SK-N-DZ (cell line): ENCODE results near the gene GUK1.
"Not testable (repeated sequence)": the region's sequence is repeated elsewhere in the genome, so short reads cannot be mapped to it uniquely, and the experiment has no call there.

Experiments used
- DNase-seq: peaks from one replicate; pipeline ENCODE4 v3.0.0-alpha.2; 2015; ENCODE audit warnings: low spot score

GUK1 gene

DNA sequence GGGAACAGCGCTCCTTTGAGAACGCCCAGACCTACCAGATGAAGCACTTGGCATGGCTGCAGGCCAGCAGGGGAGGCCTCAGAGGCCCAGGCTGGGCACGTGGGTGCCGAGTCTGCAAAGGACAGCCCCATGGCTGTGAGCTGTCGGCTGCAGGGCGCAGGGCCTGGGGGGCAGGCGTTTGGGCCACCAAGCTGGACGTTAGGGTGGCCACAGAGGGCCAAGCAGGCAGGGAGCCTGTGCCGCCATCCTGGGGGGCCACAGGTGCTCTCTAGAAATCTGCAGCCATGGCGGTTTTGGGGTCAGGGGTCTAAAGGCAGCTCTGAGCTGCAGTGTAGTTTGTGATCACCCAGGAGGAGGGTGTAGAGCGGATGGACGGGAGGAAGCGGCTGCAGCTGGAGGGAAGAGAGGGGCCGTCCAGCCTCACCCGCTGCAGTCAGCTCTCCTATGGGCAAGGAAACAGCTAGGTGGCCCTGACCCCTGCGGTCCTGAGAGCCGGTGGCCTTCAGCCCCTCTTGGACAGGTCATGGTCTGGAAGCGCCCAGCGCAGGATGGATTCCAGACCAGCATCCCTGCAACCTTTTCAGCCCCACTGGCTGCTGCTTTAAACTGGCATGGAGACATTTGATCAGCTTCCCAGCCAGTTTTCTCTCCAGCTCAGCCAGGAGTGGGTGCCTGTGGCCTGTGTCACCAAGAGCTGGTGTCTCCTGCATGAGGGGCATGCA is 36.5 kb downstream of the GUK1 start:
- no peak for DNase-seq

DNA sequence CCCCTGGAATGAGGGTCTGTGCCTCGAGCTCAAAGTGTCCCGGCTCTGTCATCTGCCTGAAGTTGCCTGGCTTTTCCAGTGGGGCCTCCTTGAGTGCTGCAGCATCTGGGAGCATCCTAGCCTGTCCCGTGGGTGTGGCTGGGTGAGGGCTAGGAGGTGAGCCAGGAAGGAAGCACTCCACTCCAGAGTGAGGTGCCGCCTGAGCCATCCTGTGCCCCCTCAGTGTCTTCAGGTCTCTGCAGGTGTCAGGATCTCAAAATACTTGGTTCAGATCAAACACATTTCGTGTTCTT is 37.0 kb downstream of the GUK1 start:
- no peak for DNase-seq

DNA sequence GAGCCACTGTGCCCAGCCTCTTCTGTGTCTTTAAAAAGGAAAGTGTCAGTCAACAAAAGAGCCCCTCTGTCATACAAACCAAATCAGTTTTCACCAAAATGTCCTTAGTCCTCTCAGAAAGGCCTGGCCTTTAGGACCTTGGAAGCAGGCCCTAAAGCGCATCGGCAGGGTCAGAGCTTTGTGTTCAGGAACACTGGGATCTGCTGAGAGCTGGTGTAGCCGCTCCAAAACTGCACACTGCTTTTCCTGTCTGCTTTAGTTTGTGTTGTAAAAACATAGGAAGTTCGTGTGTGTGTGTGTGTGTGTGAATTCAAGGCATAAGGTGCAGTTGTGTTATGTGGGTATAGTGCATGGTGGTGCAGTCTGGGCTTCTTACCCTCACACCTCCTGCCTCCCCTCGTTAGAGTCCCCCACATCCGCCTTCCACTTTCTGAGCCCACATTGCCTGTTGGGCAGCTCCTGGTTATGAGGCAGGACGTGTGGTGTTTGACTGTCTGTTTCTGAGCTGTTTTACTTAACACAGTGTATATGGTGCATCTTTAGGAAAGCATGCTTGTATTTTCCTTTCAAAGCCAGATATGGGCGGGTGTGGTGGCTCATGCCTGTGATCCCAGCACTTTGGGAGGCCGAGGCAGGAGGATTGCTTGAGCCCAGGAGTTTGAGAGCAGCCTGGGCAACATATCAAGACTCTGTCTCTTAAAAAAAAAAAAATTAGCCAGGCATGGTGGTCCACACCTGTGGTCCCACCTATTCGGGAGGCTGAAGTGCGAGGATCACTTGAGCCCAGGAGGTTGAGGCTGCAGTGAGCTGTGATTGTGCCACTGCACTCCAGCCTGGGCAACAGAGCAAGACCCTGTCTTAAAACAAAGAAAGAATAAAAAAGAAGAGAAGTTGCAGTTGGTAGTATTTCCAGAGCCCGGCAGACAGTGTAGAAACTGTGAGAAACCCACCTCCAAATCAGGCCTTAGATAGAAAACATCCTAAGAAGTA is 37.9 kb downstream of the GUK1 start:
- DNase-seq = no peak

DNA sequence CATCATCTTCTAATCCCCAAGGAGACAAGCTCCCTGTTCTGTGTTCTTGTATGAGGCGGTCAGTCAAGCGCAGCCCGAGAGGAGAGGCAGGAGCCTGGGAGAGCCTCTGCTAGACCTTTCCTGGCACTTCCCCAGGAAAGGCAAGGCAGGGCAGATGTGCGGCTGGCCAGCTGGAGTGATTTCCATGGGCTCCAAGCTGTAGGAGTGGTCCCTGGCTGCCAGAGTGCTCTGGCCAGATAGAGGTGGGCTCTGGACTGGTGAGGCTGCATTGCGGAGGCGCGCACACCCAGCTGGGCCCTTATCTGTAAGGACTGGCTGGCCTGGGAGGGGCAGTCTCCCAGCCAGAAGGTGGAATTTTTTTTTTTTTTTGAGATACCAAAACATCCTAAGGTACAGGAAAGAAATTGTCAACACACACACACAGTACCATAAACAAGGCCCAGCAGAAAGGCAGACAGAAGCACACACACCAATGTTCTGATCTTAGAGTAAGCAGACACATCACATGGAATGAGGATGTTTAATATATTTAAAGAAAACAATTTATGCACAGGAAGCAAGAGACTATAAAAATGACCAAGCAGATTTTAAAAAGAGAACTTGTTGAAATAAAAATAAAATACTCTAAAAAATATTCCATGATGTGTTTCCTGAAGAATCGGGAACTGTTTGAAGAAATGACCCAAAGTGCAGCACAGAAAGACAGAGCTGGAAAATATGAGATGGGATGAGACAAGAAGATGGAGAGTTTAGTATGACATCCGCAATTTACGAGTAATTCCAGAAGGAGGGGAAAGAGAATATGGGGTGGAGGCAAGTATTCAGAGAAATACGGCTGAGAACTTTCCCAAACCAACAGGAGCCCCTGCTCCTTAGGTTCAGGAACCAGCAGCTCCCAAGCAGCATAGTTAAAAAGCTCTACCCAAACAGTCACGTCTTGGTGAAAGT is 38.9 kb downstream of the GUK1 start:
- peak; percentile 40 for DNase-seq

DNA sequence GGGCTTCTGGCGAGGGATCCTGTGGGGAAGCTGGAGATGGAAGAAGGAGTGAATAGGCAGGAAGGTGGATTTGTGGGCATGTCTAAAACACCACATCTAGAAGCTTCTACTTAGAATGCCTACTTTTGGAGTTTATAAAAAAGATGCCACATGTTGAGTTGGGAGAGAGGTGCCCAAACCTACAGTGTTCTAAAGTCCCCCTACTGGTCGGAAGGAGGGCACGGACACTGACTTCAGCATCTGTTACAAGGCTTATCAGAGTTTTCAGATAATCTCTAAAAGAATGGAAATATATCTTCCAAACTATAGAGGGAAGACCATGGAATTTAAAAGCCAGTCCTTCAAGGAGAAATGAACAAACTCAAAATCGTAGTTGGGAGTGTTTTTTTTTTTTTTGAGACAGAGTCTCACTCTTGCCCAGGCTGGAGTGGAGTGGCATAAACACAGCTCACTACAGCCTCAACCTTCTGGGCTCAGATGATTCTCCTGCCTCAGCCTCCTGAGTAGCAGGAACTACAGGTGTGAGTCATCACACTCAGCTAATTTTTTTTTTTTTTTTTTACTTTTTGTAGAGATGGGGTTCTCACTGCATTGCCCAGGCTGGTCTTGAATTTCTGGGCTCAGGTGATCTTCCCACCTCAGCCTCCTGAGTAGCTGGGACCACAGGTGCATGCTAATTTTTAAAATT is 40.3 kb downstream of the GUK1 start:
- DNase-seq = no peak

DNA sequence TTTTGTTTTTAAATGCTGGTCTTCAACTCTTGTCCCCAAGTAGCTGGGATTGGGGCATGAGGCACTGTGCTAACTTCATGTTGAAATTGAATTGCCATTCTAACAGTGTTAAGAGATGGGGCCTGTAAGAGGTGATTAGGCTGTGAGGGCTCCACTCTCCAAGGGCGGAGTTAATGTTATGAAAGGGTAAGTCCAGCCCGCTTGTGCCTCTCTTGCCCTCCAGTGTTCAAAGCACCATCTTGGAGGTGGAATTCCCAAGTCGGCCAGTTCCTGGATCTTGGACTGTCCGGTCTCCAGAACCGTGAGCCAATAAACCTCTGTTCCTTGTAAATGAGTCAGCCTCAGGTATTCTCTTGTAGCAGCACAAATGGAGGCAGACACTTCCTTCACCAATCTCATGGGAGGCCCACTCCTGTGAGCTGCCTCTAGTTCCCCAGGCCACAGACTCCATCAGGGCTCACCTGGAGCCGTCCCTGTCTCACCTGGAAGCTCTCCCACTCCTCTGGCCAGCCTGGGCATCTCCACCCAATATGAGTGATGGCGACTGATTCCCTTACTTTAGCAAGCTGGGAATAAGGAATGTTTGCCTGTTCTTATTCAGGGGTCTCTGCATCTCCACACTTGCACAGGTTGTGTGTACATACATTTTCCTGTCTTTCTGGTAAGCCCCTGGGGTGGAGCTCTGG is 41.0 kb downstream of the GUK1 start:
- no peak for DNase-seq

DNA sequence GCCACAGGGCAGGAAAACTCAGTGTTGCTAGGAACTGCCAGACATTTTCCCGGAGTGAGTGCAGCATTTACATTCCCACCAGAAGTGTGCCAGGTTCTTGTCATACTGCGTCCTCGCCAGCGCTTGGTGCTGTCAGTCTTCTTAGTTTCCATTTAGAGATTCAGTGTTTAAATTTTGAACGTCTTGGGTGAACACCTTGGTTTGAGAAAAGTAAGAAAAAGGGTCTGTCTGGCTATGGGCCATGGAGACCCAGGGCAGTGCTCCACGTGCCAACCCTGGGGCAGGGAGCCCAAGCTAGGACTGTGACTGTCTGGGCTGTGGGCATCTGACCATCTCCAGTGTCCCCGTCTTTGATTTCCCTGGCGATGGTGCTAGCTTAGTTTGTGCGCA is 41.6 kb downstream of the GUK1 start:
- DNase-seq = no peak

DNA sequence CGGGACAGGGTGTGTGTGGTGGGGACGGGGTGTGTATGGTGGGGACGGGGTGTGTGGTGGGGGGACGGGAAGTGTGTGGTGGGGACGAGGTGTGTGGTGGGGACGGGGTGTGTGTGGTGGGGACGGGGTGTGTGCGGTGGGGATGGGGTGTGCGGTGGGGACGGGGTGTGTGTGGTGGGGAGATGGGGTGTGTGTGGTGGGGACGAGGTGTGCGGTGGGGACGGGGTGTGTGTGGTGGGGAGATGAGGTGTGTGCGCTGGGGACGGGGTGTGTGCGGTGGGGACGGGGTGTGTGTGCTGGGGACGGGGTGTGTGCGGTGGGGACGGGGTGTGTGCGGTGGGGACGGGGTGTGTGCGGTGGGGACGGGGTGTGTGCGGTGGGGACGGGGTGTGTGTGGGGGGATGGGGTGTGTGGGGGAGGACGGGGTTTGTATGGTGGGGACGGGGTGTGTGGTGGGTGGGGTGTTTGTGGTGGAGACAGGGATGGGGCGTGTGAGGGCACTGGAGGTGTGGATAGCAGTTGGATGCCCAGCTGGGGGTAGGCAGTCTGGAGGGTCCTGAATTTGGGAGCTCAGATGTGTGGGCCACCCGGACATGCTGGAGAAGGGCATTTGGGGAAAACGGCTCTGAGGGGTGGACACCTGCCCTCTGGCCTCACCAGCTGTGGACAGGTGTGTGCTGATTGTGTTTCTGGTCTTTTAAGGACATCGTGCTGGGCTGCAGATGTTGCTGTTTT is 42.4 kb downstream of the GUK1 start:
- no peak for DNase-seq

DNA sequence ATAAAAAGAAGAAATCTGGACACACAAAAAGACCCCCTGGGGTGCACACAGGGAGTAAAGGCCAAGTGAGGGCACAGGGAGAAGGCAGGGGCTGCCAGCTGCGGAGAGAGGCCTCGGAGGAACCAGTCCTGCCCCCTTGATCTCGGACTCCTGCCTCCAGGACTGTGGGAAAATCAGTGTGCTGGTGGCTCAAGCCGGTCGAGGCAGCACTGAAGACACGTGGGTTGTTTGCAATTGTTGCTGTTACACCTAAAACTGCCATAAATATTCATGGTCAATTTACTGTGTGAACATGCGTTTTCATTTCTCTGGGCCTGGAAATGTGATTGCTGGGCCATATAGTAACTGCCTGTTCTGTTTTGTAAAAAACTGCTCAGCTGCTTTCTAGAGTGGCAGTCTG is 44.1 kb downstream of the GUK1 start:
- no peak for DNase-seq

DNA sequence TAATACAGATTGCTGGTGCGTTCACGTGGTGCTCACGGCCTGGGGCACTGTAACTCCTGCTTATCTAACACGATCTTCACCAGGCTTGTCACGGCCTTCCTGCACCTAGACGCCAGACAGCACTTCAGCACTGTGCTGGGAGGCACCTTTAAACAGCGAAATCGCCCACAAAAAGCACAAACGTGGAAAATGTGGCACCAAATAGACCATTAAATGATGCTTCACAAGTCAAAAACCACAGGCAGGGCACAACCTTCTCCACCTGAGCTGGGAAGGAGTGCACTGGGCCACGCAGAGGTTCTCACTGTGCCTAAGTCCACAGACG is 45.5 kb downstream of the GUK1 start:
- no peak for DNase-seq

DNA sequence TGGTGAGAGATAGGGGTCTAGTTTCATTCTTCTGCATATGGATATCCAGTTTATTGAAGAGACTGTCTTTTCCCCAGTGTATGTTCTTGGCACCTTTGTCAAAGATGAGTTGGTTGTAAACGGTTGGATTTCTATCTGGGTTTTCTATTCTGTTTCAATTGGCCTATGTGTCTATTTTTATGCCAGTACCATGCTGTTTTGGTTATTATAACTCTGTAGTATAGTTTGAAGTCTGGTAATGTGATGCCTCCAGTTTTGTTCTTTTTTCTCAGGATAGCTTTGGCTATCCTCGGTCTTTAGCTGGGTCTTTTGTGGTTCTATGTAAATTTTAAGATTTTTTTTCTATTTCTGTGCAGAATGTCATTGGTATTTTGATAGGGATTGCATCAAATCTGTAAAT is 48.2 kb downstream of the GUK1 start:
- DNase-seq = not testable (repeated sequence)

DNA sequence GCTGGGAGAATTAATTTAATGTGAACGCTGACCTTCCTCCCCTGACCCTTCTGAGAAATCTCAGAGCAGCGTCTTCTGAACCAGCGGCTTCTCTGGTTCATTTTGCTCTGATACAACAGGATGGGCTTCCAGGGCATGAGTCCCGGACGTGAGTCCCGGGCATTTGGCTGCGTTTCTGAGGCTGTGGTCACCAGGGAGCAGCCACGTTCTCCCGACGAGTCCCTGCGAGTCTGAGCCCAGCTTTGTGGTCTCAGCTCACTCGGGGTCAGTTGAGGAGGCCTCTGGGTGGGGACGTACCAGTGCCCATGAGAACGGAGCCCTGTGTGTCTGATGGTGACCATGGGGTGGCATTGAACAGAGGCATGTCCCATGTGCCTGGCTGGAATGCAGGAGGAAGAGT is 50.1 kb downstream of the GUK1 start:
- DNase-seq = no peak

DNA sequence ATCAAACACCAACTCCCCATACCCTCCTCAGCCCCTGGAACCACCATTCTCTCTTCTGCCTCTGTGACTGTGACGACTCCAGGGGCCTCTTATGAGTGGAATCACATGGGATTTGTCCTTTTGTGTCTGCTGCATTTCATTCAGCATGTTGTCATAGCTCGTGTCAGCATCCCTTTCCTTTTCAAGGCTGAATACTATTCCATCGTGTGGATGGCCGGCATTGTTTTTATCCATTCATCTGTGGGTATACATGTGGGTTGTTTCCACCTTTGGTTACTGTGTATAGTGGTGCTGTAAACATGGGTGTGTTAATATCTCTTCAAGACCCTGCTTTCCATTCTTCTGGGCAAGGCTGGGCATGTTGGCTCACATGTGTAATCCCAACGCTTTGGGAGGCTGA is 50.7 kb downstream of the GUK1 start:
- no peak for DNase-seq

DNA sequence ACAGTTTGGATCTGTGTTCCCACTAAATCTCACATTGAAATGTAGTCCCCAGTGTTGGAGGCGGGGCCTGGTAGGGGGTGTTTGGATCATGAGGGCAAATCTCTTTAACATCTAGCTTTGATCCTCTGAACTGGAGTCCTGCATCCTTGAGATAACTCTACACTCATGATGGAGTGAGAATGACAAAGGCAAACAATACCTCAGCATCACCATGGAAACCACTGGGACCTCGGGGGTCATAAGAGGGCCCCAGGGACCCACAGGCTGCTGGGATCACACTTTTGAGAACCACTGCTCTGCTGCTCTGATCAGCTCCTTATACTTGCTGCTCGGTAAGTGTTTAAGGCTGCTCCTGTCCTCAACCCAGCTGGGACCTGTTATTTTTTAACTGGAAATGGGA is 54.4 kb downstream of the GUK1 start:
- DNase-seq = no peak

DNA sequence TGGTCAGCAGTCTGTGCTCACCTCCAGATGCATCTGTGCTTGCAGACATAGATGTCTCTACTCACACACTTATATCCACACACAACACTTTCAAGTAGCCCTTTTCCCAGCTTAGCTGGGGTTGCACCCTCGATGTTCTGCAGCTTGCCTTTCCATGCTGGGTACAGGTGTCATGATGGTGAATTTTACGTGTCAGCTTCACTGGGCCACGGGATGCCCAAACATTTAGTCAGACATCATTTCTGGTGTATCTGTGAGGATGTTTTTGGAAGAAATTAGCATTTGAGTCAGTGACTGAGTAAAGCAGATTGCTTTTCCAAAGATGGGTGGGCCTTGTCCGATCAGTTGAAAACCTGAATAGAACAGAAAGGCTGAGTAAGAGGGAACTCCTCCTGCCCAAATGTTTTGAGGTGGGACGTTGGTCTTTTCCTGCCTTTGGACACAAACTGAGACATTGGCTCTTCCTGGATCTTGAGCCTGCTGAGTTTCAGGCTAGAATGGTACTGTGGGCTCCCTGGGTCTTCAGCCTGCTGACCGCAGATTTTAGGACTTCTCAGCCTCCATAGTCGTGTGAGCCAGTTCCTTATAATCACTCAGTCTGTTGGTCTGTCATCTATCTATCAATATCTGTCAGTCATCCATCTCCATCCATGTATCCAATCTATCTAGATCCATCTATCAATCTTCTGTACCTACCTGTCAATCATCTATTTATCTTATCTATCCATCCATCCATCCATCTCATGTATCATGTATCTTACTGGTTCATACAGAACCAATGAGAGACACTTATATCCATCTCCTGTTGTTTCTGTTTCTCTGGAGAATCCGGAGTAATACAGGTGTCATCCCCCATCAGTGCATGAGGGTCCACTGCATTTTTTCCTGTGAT is 55.1 kb downstream of the GUK1 start:
- DNase-seq = no peak

DNA sequence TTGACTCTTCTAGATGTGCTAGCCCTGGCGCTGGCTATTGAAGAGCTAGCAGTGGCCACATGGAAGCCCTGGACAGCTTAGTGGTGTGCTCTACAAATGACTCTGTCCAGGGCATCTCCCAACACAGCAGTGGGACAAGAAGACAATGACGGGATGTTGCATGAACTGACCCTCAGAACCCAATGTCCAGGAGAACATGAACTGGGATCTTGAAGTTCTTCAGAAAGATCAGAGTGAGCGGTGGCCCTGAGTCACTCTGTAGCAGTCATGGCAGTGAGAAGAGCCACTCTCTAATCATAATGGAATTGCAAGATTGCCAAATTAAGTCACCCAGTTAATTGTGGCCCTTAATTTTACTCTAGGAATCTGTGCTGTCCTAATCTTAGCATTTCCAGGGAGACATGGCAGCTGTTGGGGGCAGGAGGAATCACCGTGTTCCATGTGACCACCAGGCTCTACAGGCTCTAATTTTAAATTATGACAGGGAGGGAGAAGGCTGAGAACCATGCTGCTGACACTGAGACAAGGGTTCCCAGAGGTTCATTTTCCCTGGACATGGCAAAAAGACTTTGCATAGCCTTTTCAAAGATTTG is 57.6 kb downstream of the GUK1 start:
- no peak for DNase-seq
